Erythroblast (primary cell): ENCODE data around the gene CTNNBIP1.

Experiments used
- DNase-seq, 2 experiments: peaks; one replicate each; lab custom pipeline; 2025; lab: John Stamatoyannopoulos, UW
- GATA1 ChIP-seq: IDR thresholded peaks from 2 replicates; pipeline ENCODE4 v1.6.1; 2011; ENCODE audit warnings: low read depth, mild to moderate bottlenecking, control low read depth, low read length, moderate library complexity
- POLR2A ChIP-seq: IDR thresholded peaks from 2 replicates; pipeline ENCODE4 v1.6.1; 2011; ENCODE audit warnings: mild to moderate bottlenecking, low read length

The CTNNBIP1 gene

DNA sequence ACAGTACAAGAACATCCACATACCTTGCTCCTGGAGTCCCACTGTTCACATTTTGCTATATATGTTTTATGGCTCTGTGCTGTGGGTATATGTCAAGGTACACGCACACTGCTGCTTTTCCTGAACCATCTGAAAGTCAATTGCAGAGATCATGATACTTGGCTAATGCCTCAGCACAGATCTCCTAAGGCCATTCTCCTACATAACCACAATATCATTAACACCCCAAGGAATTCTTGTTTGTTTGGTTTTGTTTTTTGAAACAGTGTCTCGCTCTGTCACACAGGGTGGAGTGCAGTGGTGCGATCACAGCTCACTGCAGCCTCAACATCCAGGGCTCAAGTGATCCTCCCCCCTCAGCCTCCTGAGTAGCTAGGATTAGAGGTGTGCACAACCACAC is 16.0 kb downstream of the CTNNBIP1 start:
- no peak for TF ChIP-seq GATA1
- no peak for DNase-seq

DNA sequence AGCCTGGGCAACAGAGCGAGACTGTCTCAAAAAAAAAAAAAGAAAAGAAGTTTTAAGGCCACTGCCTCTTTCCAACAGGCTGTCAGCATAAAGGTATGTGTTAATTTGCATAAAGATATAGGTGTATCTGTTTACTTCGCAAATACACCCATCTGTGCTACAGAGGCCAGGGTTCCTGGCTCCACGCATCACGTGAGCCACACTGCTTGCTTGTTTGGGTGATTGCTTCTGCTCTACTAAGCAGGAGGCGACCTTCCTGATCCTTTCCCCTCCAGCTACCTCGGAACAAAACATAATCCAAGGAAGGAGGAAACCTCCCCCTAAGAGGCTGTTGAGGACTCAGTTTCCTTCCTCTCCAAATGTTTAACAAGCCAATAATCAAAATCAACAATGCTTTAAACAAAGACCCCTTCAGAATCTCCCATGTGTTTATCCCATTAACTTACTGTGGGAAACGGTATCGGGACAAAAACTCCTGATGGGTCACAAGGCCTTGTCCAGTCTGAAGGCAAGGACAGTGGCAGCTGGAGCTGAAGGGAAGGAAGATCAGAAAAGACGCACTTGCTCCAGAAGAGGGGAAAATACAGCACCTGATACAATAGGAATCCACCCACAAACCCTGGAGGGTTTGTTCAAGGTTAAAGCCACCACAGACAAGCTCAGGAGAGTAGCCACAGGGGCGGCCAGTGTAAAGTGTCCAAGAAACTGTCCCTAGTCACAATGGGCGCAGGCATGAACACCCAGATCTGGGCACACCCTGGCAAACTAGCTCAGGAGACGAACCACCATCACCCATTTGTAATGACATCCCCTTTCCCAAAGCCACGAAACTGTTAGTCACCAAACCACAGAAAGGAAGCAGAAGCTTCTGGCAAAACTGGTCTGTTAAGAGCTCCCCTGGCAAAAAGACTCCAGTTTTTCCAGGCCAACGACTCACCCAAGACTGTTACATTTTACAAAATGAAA is 17.2 kb downstream of the CTNNBIP1 start:
- DNase-seq: no peak
- TF ChIP-seq GATA1: no peak
- no peak for TF ChIP-seq POLR2A

DNA sequence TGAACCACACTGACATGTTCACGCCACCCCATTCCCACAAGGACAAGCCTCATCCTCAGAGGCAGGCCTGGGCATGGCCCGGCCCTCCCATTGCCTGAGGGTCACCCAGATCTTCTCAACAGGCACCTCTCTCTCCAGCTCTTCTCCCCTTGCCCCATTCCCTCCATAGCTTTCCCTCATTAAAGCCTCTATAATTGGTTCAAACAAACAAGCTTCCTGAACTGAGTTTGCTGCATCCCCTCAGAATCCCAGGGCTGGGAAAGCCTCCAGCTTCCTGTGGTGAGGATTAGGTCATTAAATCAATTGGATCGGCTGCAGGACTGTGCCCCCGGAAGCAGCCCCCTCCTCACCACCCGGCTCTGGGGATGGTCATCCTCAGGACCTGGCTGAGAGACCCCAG is 18.9 kb downstream of the CTNNBIP1 start:
- no peak for TF ChIP-seq POLR2A
- no peak for TF ChIP-seq GATA1
- no peak for DNase-seq

DNA sequence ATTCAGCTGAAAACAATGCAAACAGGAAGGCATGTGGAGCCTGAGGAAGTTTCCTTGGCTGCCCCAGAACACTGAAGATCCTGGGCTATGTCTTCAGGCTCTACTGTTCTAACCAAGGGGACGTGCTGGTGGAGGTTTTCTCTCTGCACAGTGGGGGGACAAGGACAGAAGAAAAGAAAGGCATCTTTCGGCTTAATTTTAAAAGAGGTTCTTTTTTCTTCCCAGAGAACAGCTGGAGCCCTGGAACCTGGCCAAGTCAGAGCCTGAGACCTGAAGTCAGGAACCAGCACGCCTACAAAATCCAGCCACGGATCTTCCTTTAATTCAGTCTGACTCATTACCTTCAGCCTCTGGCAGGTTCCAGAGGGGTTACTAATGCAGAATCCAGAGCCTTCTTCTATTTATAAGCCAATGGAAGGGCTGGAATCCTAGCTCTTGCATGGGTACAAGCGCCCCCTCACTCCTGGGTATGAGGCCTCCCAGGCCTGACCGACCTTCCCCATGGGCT is 19.8 kb downstream of the CTNNBIP1 start:
- TF ChIP-seq GATA1: no peak
- no peak for TF ChIP-seq POLR2A
- DNase-seq: no peak

DNA sequence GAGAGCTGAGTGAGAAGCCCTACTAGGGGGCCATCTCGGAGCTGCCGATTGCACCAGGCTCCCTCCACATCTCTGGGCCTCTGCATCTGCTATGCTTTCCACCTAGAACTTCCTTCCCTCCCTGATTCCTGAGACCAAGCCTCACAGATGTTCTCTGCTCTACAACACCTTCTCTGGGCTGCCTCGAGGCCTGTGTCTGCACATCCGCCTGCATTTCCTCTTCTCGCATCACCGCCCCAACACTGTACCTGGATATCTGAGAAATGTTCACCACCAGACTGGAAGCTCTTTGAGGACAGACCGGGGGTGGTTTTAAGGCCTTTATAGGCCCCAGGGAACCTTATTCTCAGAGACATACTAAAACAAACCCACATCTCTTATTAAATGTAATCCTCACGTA is 20.7 kb downstream of the CTNNBIP1 start:
- TF ChIP-seq POLR2A (no peak), GATA1 (no peak)
- no peak for DNase-seq

DNA sequence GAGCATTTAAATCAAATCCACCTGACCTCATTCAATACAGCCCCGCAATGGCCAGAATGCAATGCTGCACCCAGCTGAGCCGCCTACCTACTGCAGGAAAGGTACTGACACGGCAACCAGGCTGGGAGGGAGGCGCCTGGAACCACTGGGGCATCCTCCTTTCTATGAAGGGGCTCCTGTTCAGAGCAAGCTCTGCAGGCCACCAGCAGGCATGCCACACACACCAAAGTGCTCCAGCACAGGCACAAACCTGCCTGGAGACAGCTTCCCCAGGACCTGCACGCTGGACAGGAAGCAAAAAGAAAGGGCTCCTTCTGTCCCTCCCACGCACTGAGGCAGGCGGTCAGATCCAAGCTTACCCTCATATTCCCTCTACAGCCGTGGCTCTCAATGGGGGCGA is 21.2 kb downstream of the CTNNBIP1 start:
- no peak for DNase-seq
- TF ChIP-seq GATA1: no peak
- no peak for TF ChIP-seq POLR2A

DNA sequence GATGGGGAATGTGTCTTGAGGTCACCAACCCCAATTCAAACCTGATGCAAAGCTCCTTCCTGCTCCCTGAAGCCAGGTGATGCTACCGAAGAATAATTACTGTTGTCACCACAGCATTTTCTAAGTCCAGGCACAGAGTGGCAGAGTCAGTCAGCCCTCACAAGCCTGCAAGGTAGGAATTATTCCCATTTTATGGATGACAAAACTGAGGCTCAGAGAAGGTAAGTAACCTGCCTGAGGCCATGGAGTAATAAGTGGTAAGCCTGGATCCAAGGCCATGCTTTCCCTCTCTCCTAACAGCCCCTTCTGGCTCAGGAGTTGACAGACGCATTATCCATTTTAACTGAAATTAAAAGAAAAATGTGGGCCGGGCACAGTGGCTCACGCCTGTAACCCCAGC is 23.0 kb downstream of the CTNNBIP1 start:
- TF ChIP-seq GATA1 (no peak), POLR2A (no peak)
- DNase-seq: no peak

DNA sequence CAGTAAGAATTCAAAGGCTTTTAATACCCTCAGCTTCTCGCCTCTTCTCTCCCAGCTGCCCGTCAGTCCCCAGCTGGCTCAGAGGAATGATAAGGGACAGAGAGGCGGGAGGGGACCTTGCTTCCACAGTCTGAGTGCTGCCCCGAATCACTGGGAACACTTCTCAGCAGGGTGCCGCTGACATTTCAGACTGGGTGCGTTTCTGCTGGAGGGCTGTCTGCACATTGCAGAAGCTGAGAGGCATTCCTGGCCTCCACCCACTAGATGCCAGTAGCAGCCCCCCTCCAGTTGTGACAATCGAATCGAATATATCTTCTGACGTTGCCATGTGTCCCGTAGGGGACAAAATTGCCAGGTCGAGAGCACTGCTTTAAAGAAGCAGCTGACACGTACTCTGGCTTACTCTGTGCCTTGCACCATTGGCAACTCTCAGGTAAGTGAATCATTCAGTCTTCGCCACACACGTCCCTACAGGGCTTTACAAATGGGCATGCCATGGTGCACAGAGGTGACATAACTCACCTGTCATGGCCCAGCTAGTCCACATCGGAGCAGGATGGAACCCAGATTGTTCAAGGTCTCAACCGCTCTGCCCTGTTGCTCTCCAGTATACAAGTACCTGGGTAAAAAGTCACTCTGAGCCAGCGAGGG is 23.9 kb downstream of the CTNNBIP1 start:
- DNase-seq: no peak
- TF ChIP-seq GATA1 (no peak), POLR2A (no peak)

DNA sequence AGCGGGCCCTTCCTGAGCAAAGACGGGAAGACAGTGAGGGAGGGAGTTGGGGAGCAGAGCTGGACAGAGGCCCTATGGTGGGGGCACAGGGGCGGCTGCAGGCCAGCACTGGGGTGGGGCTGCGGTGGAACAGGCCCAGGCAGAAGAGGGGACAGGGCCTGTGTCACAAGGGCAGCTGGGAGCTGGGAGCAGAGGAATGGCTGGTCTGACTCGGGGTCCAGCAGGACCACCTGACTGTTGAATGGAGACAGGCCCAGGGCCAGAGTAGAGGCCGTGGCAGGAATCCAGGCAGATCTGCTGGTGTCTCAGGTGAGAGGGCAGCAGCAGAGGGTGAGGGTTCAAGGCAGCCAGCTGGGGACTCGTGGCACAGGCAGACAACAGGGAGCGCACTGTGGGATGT is 25.3 kb downstream of the CTNNBIP1 start:
- TF ChIP-seq POLR2A (no peak), GATA1 (no peak)
- no peak for DNase-seq

DNA sequence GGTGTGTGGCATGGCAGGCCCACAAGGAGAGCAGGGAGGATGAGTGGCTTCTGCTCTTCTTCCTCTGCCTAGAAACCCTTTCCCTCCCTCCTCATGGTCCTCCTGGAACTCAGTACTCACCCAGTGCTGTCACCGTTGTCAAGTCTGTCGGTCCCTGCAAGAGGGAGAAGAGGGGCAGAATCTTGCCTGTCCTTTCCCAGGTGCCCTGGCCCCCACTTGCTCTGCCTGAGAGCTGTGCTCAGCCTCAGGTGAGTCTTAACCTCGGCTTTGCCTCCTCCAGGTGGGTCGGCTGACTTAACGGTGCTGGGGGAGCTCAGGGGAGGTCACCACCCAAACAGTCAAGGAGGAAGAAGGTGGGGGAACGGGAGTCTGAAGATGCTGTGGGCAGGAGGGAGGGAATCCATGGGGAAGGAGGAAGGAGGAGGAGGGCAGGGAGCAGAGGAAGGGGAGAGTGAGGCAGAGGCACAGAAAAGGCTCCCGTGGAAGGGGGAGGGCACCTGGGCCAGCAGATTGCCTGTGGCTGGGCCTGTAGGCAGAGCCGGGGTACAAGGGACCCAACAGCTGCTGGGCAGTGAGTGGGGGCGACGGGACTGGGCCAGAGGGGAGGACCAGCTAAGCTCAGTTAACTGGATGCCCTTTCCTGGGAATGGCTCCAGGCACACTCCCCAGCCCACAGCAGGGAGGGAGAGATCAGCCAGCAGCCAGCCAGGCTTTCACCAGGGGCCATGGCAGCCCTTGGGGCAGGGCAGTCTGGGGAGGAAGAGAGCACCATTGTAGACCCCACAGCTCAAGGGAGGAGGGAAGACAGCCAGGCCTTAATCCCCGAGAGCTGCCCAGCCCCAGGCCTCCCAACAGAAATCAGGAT is 26.3 kb downstream of the CTNNBIP1 start:
- no peak for DNase-seq
- TF ChIP-seq POLR2A: no peak
- TF ChIP-seq GATA1: no peak

DNA sequence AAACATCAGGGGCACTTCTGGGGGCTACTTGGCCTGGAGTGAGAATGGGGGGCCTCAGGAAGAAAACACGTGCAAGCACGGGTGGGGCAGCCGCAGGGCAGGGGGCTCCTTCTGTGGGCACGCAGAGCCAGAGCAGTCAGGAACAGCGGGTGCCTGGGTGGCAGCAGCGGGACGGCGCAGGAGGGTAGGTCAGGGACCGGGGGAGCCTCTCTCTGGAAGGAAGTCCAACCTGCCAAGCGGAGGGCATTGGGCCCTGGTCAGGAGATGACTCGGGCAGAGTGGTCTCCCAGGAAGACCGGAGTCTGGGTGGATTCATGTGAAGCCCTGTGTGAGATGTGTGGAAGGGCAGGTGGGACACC is 27.1 kb downstream of the CTNNBIP1 start:
- no peak for DNase-seq
- TF ChIP-seq POLR2A (no peak), GATA1 (no peak)

DNA sequence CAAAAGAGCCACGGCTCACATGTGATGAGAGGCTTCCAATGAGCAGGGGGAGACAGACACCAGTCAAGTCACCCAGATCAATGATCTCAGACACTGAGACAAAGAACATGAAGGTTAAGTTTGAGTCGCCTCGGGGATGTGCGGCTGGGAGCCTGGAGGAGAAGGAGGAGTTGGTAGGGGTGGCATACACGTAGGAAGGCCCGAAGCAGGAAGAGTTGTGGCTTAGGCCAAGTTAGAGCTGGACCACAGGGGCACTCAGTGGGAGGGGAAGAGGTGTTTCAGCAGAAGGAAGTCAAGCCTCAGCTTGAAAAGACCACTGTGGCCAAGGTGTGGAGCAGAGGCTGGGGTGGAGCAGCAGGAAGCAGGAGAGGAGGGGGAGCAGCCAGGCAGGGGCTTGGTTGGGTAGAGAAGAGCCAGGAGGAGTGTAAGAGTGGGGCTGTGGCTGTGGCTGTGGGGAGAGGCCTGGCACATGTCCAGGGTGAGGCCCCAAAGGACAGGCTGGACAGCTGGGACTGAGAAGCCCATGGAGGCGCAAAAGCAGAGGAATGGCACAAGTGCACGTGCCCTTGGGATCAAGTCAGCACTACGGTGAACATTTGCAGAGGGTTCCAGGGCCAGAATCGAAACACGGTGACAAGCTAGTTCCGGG is 27.6 kb downstream of the CTNNBIP1 start:
- no peak for DNase-seq
- TF ChIP-seq GATA1 (no peak), POLR2A (no peak)

DNA sequence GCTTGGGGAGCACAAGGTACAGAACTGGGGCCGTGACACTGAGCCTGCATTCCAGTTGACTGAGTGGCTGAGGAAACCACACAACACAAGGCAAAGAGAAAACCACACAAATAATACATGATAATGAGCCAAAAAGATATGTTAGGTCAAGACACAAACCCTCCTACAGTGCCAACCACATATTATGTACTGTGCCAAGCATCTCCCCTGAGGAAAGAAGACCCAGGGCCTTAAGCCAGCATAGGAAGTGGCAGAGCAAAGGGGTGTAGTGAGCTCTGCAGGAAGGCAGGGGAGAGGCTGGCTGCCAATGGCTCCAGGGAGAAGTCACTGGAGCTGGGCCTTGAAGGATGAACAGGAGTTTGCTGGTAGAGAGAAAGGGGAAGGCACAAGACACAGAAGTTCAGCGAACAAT is 28.2 kb downstream of the CTNNBIP1 start:
- TF ChIP-seq POLR2A: no peak
- TF ChIP-seq GATA1: no peak
- DNase-seq: no peak
